ENCODE results near the gene KHSRP.

Gene KHSRP

GRCh38 chr19:6414793-6415590, 9.6 kb downstream of the KHSRP start:
- TF ChIP-seq ZFX (IDR thresholded peaks at IDR 0.05; ENCODE audit: borderline replicate concordance) (no peak), CTCF (IDR thresholded peaks at IDR 0.05) (no peak)
- H3K27ac ChIP-seq = no peak overlapping the region

- H3K27ac ChIP-seq = no peak overlapping the region
- no peak for TF ChIP-seq ZFX (IDR thresholded peaks at IDR 0.05; ENCODE audit: borderline replicate concordance)
- no peak for TF ChIP-seq CTCF (IDR thresholded peaks at IDR 0.05)
These were observed 10.6 kb downstream of the KHSRP start for GRCh38 chr19:6413721-6414643.

- TF ChIP-seq ZFX (IDR thresholded peaks at IDR 0.05; ENCODE audit: borderline replicate concordance) (no peak), CTCF (IDR thresholded peaks at IDR 0.05) (no peak)
- no peak overlapping the region for H3K27ac ChIP-seq
These were observed 11.3 kb downstream of the KHSRP start for GRCh38 chr19:6413291-6413690.

- TF ChIP-seq CTCF (IDR thresholded peaks at IDR 0.05) = peak; percentile 85
- no peak for TF ChIP-seq ZFX (IDR thresholded peaks at IDR 0.05; ENCODE audit: borderline replicate concordance)
- H3K27ac ChIP-seq = no peak overlapping the region
These were observed 12.0 kb downstream of the KHSRP start for GRCh38 chr19:6412447-6413091.

GRCh38 chr19:6412061-6412446, 12.6 kb downstream of the KHSRP start:
- H3K27ac ChIP-seq = no peak overlapping the region
- TF ChIP-seq ZFX (IDR thresholded peaks at IDR 0.05; ENCODE audit: borderline replicate concordance) (no peak), CTCF (IDR thresholded peaks at IDR 0.05) (no peak)

GRCh38 chr19:6409346-6409745, 15.3 kb downstream of the KHSRP start:
- TF ChIP-seq CTCF (IDR thresholded peaks at IDR 0.05) (no peak), ZFX (IDR thresholded peaks at IDR 0.05; ENCODE audit: borderline replicate concordance) (no peak)

More at GRCh38 chr19:6409346-6409745, 15.3 kb downstream of the KHSRP start:
- no peak overlapping the region for H3K27ac ChIP-seq
